NCI-H1092 treated with DMSO at 0.1 percent for 48 hours (cell line): Measurements from ENCODE around the gene TMEM120B.
"Not testable (repeated sequence)": the region's sequence is repeated elsewhere in the genome, so short reads cannot be mapped to it uniquely, and the experiment has no call there.

ENCODE experiments used
- DNase-seq: peaks from one replicate; lab custom pipeline; 2025; lab: John Stamatoyannopoulos, UW

Gene TMEM120B

GRCh38 chr12:121748571-121749265 is 36.2 kb downstream of the TMEM120B start:
- DNase-seq, result no peak

- DNase-seq, result no peak
Measured at GRCh38 chr12:121749267-121749666, 36.7 kb downstream of the TMEM120B start.

GRCh38 chr12:121750507-121750955 is 38.0 kb downstream of the TMEM120B start:
- DNase-seq, result no peak

- no peak for DNase-seq
Measured at GRCh38 chr12:121751034-121751433, 38.5 kb downstream of the TMEM120B start.

GRCh38 chr12:121751749-121752351 is 39.3 kb downstream of the TMEM120B start:
- no peak for DNase-seq

GRCh38 chr12:121753844-121754264 is 41.3 kb downstream of the TMEM120B start:
- no peak for DNase-seq

- no peak for DNase-seq
Measured at GRCh38 chr12:121754836-121755235, 42.3 kb downstream of the TMEM120B start.

GRCh38 chr12:121755591-121755990 is 43.0 kb downstream of the TMEM120B start:
- DNase-seq, result no peak

- not testable (repeated sequence) for DNase-seq
Measured at GRCh38 chr12:121758536-121758935, 46.0 kb downstream of the TMEM120B start.

GRCh38 chr12:121762269-121762668 is 49.7 kb downstream of the TMEM120B start:
- no peak for DNase-seq

GRCh38 chr12:121764808-121765207 is 52.3 kb downstream of the TMEM120B start:
- no peak for DNase-seq

- no peak for DNase-seq
Measured at GRCh38 chr12:121765573-121765972, 53.0 kb downstream of the TMEM120B start.

- DNase-seq, result no peak
Measured at GRCh38 chr12:121766290-121767039, 53.9 kb downstream of the TMEM120B start.

- DNase-seq, result peak; percentile 27
Measured at GRCh38 chr12:121767525-121768016, 55.0 kb downstream of the TMEM120B start.

GRCh38 chr12:121769297-121769830 is 56.8 kb downstream of the TMEM120B start:
- DNase-seq, result no peak

- DNase-seq, result no peak
Measured at GRCh38 chr12:121769831-121770301, 57.3 kb downstream of the TMEM120B start.

- no peak for DNase-seq
Measured at GRCh38 chr12:121770388-121770787, 57.8 kb downstream of the TMEM120B start.

GRCh38 chr12:121770813-121771625 is 58.5 kb downstream of the TMEM120B start:
- DNase-seq, result no peak

GRCh38 chr12:121773011-121773777 is 60.6 kb downstream of the TMEM120B start:
- DNase-seq, result peak; percentile 40

- no peak for DNase-seq
Measured at GRCh38 chr12:121774968-121775474, 62.5 kb downstream of the TMEM120B start.
